ENCODE data around the gene COPG1.

COPG1 gene

DNA sequence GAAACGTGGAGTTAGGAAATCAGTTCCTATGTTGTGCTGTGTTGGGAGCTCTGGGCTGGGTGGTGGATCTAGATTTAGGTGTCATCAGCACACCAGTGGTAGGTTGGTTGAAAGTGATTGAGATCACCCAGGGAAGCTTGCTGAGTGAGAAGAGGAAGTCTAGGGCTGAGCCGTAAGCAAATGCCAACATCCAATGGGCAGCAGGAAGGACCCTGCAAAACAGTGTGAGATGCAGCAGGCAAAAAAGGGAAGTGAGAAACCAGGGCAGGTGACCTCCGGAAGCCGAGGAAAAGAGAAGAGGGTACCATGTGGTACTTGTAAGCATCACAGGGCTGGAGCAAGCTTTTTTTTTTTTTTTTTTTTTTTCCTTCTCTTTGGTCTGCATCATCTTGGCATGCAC lies 15.9 kb upstream of the COPG1 start:
- no peak for DNase-seq
- no peak overlapping the region for H2AFZ ChIP-seq (ENCODE audit: low read depth, low read length)
- H3K27me3 ChIP-seq (ENCODE audit: insufficient read depth, low read length, poor library complexity) = no peaks in the 10 kb centered on the region
- no peak overlapping the region for H3K4me2 ChIP-seq (ENCODE audit: insufficient read depth, low read length)
- no peak overlapping the region for H3K9ac ChIP-seq (ENCODE audit: low read depth, low read length)
- no peak for ATAC-seq (ENCODE audit: insufficient read depth, low read depth)
- H3K79me2 ChIP-seq (ENCODE audit: insufficient read depth, low read length) = no peaks in the 10 kb centered on the region
- no peaks in the 10 kb centered on the region for H4K20me1 ChIP-seq (ENCODE audit: insufficient read depth, low read length)
- no peaks in the 10 kb centered on the region for H3K4me1 ChIP-seq (ENCODE audit: insufficient read depth, low read length)
- no peak overlapping the region for H3K27ac ChIP-seq (ENCODE audit: low read length)
- no peak overlapping the region for H3K4me3 ChIP-seq (ENCODE audit: low read depth in 1 of 2, low read length in 2 of 2)
- no peak for TF ChIP-seq EZH2 (IDR thresholded peaks at IDR 0.05; ENCODE audit: borderline replicate concordance, low read depth, low read length, severe bottlenecking)
- TF ChIP-seq, protein P1, sequence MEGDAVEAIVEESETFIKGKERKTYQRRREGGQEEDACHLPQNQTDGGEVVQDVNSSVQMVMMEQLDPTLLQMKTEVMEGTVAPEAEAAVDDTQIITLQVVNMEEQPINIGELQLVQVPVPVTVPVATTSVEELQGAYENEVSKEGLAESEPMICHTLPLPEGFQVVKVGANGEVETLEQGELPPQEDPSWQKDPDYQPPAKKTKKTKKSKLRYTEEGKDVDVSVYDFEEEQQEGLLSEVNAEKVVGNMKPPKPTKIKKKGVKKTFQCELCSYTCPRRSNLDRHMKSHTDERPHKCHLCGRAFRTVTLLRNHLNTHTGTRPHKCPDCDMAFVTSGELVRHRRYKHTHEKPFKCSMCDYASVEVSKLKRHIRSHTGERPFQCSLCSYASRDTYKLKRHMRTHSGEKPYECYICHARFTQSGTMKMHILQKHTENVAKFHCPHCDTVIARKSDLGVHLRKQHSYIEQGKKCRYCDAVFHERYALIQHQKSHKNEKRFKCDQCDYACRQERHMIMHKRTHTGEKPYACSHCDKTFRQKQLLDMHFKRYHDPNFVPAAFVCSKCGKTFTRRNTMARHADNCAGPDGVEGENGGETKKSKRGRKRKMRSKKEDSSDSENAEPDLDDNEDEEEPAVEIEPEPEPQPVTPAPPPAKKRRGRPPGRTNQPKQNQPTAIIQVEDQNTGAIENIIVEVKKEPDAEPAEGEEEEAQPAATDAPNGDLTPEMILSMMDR (IDR thresholded peaks at IDR 0.05; ENCODE audit: borderline replicate concordance, extremely low read depth, low read length, poor library complexity, severe bottlenecking) = no peak
- H3K36me3 ChIP-seq (ENCODE audit: insufficient read depth, low read length) = no peaks in the 10 kb centered on the region
- no peaks in the 10 kb centered on the region for H3K9me3 ChIP-seq (ENCODE audit: insufficient read depth, low read length, severe bottlenecking)

GRCh38 chr3:129234441-129234840 lies 15.0 kb upstream of the COPG1 start:
- H3K36me3 ChIP-seq (ENCODE audit: insufficient read depth, low read length) = no peaks in the 10 kb centered on the region
- TF ChIP-seq, protein P1 (IDR thresholded peaks at IDR 0.05; ENCODE audit: borderline replicate concordance, extremely low read depth, low read length, poor library complexity, severe bottlenecking) = no peak
- TF ChIP-seq EZH2 (IDR thresholded peaks at IDR 0.05; ENCODE audit: borderline replicate concordance, low read depth, low read length, severe bottlenecking) = no peak
- H3K4me3 ChIP-seq (ENCODE audit: low read depth in 1 of 2, low read length in 2 of 2) = no peak overlapping the region
- no peak overlapping the region for H2AFZ ChIP-seq (ENCODE audit: low read depth, low read length)
- H3K9ac ChIP-seq (ENCODE audit: low read depth, low read length) = no peak overlapping the region
- H4K20me1 ChIP-seq (ENCODE audit: insufficient read depth, low read length) = no peaks in the 10 kb centered on the region
- DNase-seq (no peak), ATAC-seq (ENCODE audit: insufficient read depth, low read depth) (no peak)
- H3K4me1 ChIP-seq (ENCODE audit: insufficient read depth, low read length) = no peaks in the 10 kb centered on the region
- H3K4me2 ChIP-seq (ENCODE audit: insufficient read depth, low read length) = no peak overlapping the region
- no peaks in the 10 kb centered on the region for H3K79me2 ChIP-seq (ENCODE audit: insufficient read depth, low read length)
- H3K9me3 ChIP-seq (ENCODE audit: insufficient read depth, low read length, severe bottlenecking) = no peaks in the 10 kb centered on the region
- no peaks in the 10 kb centered on the region for H3K27me3 ChIP-seq (ENCODE audit: insufficient read depth, low read length, poor library complexity)
- no peak overlapping the region for H3K27ac ChIP-seq (ENCODE audit: low read length)

GRCh38 chr3:129235344-129235917 lies 14.0 kb upstream of the COPG1 start:
- Histone ChIP-seq H3K4me3 (ENCODE audit: low read depth in 1 of 2, low read length in 2 of 2) (no peak overlapping the region), H3K27me3 (ENCODE audit: insufficient read depth, low read length, poor library complexity) (no peaks in the 10 kb centered on the region), H3K4me1 (ENCODE audit: insufficient read depth, low read length) (no peaks in the 10 kb centered on the region), H3K36me3 (ENCODE audit: insufficient read depth, low read length) (no peaks in the 10 kb centered on the region), H3K27ac (ENCODE audit: low read length) (no peak overlapping the region), H3K9ac (ENCODE audit: low read depth, low read length) (no peak overlapping the region), H3K79me2 (ENCODE audit: insufficient read depth, low read length) (no peaks in the 10 kb centered on the region), H4K20me1 (ENCODE audit: insufficient read depth, low read length) (no peaks in the 10 kb centered on the region), H3K4me2 (ENCODE audit: insufficient read depth, low read length) (no peak overlapping the region), H3K9me3 (ENCODE audit: insufficient read depth, low read length, severe bottlenecking) (no peaks in the 10 kb centered on the region), H2AFZ (ENCODE audit: low read depth, low read length) (no peak overlapping the region)
- no peak for DNase-seq
- ATAC-seq (ENCODE audit: insufficient read depth, low read depth) = no peak
- TF ChIP-seq, protein P1 (IDR thresholded peaks at IDR 0.05; ENCODE audit: borderline replicate concordance, extremely low read depth, low read length, poor library complexity, severe bottlenecking) = no peak
- TF ChIP-seq EZH2 (IDR thresholded peaks at IDR 0.05; ENCODE audit: borderline replicate concordance, low read depth, low read length, severe bottlenecking) = no peak

Data from DND-41 (cell line).